SK-N-SH treated with all-trans-retinoic acid at 6 μM for 48 hours (cell line): ENCODE data around the gene GARIN5A.

Source experiments
- ATAC-seq: fragments of 200-7000 bp; cut with Tn5 transposase; 3 replicates; pipeline ENCODE4 v1.9.1; 2020; ENCODE audit warnings: mild to moderate bottlenecking, moderate library complexity
- ARNTL ChIP-seq: fragments of 450-650 bp; formaldehyde crosslinking; IDR thresholded peaks from 2 replicates; pipeline ENCODE4 v1.5.0; 2020; ENCODE audit warnings: low read depth, mild to moderate bottlenecking, moderate library complexity, borderline replicate concordance
- BACH2 ChIP-seq: fragments of 250-450 bp; sonication (Bioruptor Pico); IDR thresholded peaks from 2 replicates; pipeline ENCODE4 v1.9.0; 2021; ENCODE audit warnings: mild to moderate bottlenecking, borderline replicate concordance
- CREB5 ChIP-seq: fragments of 250-450 bp; sonication (Bioruptor Pico); IDR thresholded peaks from 2 replicates; pipeline ENCODE4 v1.5.1; 2020; ENCODE audit warnings: low read depth, mild to moderate bottlenecking, moderate library complexity
- CSRNP3 ChIP-seq: fragments of 250-450 bp; sonication (Bioruptor Pico); IDR thresholded peaks from 2 replicates; pipeline ENCODE4 v1.5.1; 2021; ENCODE audit warnings: mild to moderate bottlenecking, moderate library complexity
- ESRRG ChIP-seq: fragments of 250-450 bp; sonication (Bioruptor Pico); IDR thresholded peaks from 2 replicates; pipeline ENCODE4 v1.6.1; 2021; ENCODE audit warnings: mild to moderate bottlenecking
- GLIS3 ChIP-seq: fragments of 250-450 bp; sonication (Bioruptor Pico); IDR thresholded peaks from 2 replicates; pipeline ENCODE4 v1.5.0; 2020; ENCODE audit warnings: mild to moderate bottlenecking, moderate library complexity
- ISL1 ChIP-seq: fragments of 250-450 bp; sonication (Bioruptor Pico); IDR thresholded peaks from 2 replicates; pipeline ENCODE4 v2.1.2; 2022; ENCODE audit warnings: mild to moderate bottlenecking, moderate library complexity
- OSR1 ChIP-seq: fragments of 250-450 bp; sonication (Bioruptor Pico); IDR thresholded peaks from 2 replicates; pipeline ENCODE4 v1.8.0; 2022; ENCODE audit warnings: moderate library complexity, mild to moderate bottlenecking, inconsistent platforms
- PATZ1 ChIP-seq: fragments of 250-450 bp; sonication (Bioruptor Pico); IDR thresholded peaks from 2 replicates; pipeline ENCODE4 v1.8.0; 2020; ENCODE audit warnings: mild to moderate bottlenecking, moderate library complexity, borderline replicate concordance
- PPARA ChIP-seq: fragments of 250-450 bp; sonication (Bioruptor Pico); IDR thresholded peaks from 2 replicates; pipeline ENCODE4 v1.5.0; 2020; ENCODE audit warnings: mild to moderate bottlenecking, borderline replicate concordance
- RARB ChIP-seq: fragments of 250-450 bp; sonication (Bioruptor Pico); IDR thresholded peaks from 2 replicates; pipeline ENCODE4 v1.8.0; 2021; ENCODE audit warnings: mild to moderate bottlenecking, moderate library complexity
- SNAI2 ChIP-seq: fragments of 250-450 bp; sonication (Bioruptor Pico); IDR thresholded peaks from 2 replicates; pipeline ENCODE4 v1.5.0; 2020; ENCODE audit warnings: mild to moderate bottlenecking, moderate library complexity
- TCF4 ChIP-seq: fragments of 250-450 bp; sonication (Bioruptor Pico); IDR thresholded peaks from 2 replicates; pipeline ENCODE4 v1.8.0; 2021; ENCODE audit warnings: mild to moderate bottlenecking, moderate library complexity, borderline replicate concordance
- TOX ChIP-seq: fragments of 250-450 bp; sonication (Bioruptor Pico); IDR thresholded peaks from 2 replicates; pipeline ENCODE4 v1.8.0; 2021; ENCODE audit warnings: mild to moderate bottlenecking, moderate library complexity, borderline replicate concordance
- TSHZ2 ChIP-seq: fragments of 250-450 bp; sonication (Bioruptor Pico); IDR thresholded peaks from 2 replicates; pipeline ENCODE4 v1.5.0; 2020; ENCODE audit warnings: mild to moderate bottlenecking, moderate library complexity
- ZC3H10 ChIP-seq: fragments of 250-450 bp; sonication (Bioruptor Pico); IDR thresholded peaks from 2 replicates; pipeline ENCODE4 v1.5.1; 2021; ENCODE audit warnings: mild to moderate bottlenecking, moderate library complexity
- ZNF70 ChIP-seq: fragments of 450-650 bp; formaldehyde crosslinking; IDR thresholded peaks from 2 replicates; pipeline ENCODE4 v1.5.0; 2020; ENCODE audit warnings: mild to moderate bottlenecking, moderate library complexity
- ZNF8 ChIP-seq: fragments of 450-650 bp; formaldehyde crosslinking; IDR thresholded peaks from 2 replicates; pipeline ENCODE4 v1.5.0; 2020; ENCODE audit warnings: mild to moderate bottlenecking, moderate library complexity
- TF ChIP-seq, protein P1 (sequence below): fragments of 250-450 bp; sonication (Bioruptor Pico); IDR thresholded peaks from 2 replicates; pipeline ENCODE4 v1.8.0; 2021; ENCODE audit warnings: low read depth, mild to moderate bottlenecking, moderate library complexity, borderline replicate concordance

GARIN5A gene

GRCh38 chr19:50459067-50459456, 17.6 kb downstream of the GARIN5A start:
- no peak for ATAC-seq
- no peak for TF ChIP-seq OSR1 (CRISPR knock-in tag)
- TF ChIP-seq GLIS3 (CRISPR knock-in tag), result no peak
- TF ChIP-seq ESRRG, result no peak
- no peak for TF ChIP-seq SNAI2 (CRISPR knock-in tag)
- TF ChIP-seq ZNF8 (CRISPR knock-in tag), result no peak

- TF ChIP-seq ZC3H10 (CRISPR knock-in tag), result no peak
- TF ChIP-seq SNAI2 (CRISPR knock-in tag), result no peak
- no peak for TF ChIP-seq PPARA
- no peak for TF ChIP-seq ARNTL (CRISPR knock-in tag)
- ATAC-seq, result no peak
Measured at GRCh38 chr19:50458396-50459066, 18.1 kb downstream of the GARIN5A start.

GRCh38 chr19:50457300-50457699, 19.3 kb downstream of the GARIN5A start:
- ATAC-seq, result no peak
- TF ChIP-seq CREB5 (CRISPR knock-in tag) (no peak), ESRRG (no peak), BACH2 (CRISPR knock-in tag) (no peak), ISL1 (CRISPR knock-in tag) (no peak), ZNF8 (CRISPR knock-in tag) (no peak)

DNA sequence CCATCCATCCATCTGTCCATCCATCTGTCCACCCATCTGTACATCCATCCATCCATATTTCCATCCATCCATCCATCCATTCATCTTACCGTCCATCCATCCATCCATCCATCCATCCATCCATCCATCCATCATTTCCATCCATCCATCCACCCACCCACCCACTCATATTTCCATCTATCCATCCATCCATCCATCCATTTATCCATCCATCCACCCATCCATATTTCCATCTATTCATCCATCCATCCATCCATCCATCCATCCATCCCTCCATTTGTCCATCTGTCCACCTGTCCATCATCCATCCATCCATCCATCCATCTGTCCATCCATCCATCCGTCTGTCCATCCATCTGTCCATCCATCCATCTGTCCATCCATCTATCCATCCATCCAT, 20.7 kb downstream of the GARIN5A start:
- no peak for ATAC-seq
- TF ChIP-seq ESRRG (no peak), BACH2 (CRISPR knock-in tag) (no peak), PPARA (no peak), RARB (CRISPR knock-in tag) (no peak)
- TF ChIP-seq, protein P1, sequence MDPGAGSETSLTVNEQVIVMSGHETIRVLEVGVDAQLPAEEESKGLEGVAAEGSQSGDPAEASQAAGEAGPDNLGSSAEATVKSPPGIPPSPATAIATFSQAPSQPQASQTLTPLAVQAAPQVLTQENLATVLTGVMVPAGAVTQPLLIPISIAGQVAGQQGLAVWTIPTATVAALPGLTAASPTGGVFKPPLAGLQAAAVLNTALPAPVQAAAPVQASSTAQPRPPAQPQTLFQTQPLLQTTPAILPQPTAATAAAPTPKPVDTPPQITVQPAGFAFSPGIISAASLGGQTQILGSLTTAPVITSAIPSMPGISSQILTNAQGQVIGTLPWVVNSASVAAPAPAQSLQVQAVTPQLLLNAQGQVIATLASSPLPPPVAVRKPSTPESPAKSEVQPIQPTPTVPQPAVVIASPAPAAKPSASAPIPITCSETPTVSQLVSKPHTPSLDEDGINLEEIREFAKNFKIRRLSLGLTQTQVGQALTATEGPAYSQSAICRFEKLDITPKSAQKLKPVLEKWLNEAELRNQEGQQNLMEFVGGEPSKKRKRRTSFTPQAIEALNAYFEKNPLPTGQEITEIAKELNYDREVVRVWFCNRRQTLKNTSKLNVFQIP (CRISPR knock-in tag), result no peak

GRCh38 chr19:50453243-50453642, 23.4 kb downstream of the GARIN5A start:
- TF ChIP-seq TCF4 (CRISPR knock-in tag) (no peak), ISL1 (CRISPR knock-in tag) (no peak), ESRRG (no peak), ZNF8 (CRISPR knock-in tag) (no peak), BACH2 (CRISPR knock-in tag) (no peak), CSRNP3 (no peak), ZNF70 (CRISPR knock-in tag) (no peak), PATZ1 (CRISPR knock-in tag) (no peak), TOX (CRISPR knock-in tag) (no peak)
- no peak for ATAC-seq

GRCh38 chr19:50451223-50451534, 25.5 kb downstream of the GARIN5A start:
- ATAC-seq, result no peak
- TF ChIP-seq RARB (CRISPR knock-in tag) (no peak), ESRRG (no peak), ZC3H10 (CRISPR knock-in tag) (no peak), OSR1 (CRISPR knock-in tag) (no peak), GLIS3 (CRISPR knock-in tag) (no peak), BACH2 (CRISPR knock-in tag) (no peak), PPARA (no peak), ARNTL (CRISPR knock-in tag) (no peak), SNAI2 (CRISPR knock-in tag) (no peak), TSHZ2 (CRISPR knock-in tag) (no peak)
